NCI-H524 treated with DMSO at 0.1 percent for 48 hours (cell line): ENCODE results near the gene TUT1.
A peak's percentile ranks its signal among the peaks of the same experiment; 100 is the strongest.
"Not testable (repeated sequence)": the region's sequence is repeated elsewhere in the genome, so short reads cannot be mapped to it uniquely, and the experiment has no call there.

Experiments
- DNase-seq: peaks from one replicate; lab custom pipeline; 2025; lab: John Stamatoyannopoulos, UW

The TUT1 gene

GRCh38 chr11:62605467-62605866, 14.1 kb upstream of the TUT1 start:
- no peak for DNase-seq

GRCh38 chr11:62604460-62605120, 13.3 kb upstream of the TUT1 start:
- no peak for DNase-seq

GRCh38 chr11:62603776-62604299, 12.5 kb upstream of the TUT1 start:
- no peak for DNase-seq

GRCh38 chr11:62603072-62603408, 11.7 kb upstream of the TUT1 start:
- DNase-seq = no peak

GRCh38 chr11:62602141-62603071, 11.1 kb upstream of the TUT1 start:
- DNase-seq = no peak

GRCh38 chr11:62601372-62602140, 10.2 kb upstream of the TUT1 start, which contains the start of gene MTA2:
TSS of gene MTA2 (minus strand) at chr11:62601865. CDS start at chr11:62601450, 415 bp downstream.
- DNase-seq = peak; percentile 72

GRCh38 chr11:62601122-62601371, 9.7 kb upstream of the TUT1 start:
- no peak for DNase-seq

- DNase-seq = no peak
Observed at GRCh38 chr11:62600367-62601121, 9.2 kb upstream of the TUT1 start.

DNA sequence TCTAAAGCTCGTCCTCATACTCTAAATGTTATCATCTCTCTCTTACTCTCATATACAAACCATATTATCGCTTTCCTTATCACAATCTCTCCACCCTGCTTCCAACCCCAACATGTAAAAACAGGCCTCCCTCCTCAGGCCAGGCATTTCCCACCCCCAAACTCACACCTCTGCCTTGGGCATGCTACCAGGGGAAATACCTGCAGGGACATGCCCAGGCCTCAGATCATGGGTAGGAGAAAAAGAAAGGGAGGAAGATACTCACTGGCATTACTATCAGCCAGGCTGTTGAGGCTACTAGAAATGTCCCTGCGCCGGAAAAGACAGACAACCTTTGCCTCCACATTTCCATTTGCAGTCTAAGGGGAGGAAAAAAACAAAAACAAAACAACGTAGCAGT, 8.6 kb upstream of the TUT1 start:
- DNase-seq = no peak

DNA sequence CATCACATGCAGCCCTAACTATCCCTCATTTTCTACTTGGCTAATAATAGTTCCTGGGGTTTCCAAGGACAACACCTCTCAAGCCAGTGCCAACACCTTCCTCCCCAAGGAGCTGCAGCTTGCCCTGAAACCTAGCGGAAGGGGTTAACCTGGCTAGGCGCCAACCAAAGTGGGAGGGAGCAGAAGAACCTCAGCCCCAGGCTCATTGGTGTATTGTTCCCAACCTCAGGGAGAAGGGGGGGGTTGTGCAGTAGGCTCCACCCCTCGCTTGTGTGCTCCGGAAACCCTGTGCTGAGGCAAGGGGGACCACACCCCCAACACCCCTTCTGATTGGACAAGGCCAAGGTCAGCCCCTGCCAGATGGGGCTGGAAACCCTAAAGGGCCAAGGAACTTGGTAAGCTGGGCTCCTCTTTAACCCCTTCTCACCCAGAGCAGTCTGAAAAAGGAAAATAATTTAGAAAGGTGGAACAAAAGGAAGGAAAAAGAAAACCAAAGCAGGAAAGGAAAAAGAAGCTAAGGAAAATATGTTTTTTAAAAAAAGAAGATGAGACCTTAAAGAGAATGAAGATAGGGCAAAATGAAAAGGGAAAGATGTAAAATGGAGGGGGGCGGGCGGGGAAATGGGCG, 7.9 kb upstream of the TUT1 start:
- peak; percentile 64 for DNase-seq

DNA sequence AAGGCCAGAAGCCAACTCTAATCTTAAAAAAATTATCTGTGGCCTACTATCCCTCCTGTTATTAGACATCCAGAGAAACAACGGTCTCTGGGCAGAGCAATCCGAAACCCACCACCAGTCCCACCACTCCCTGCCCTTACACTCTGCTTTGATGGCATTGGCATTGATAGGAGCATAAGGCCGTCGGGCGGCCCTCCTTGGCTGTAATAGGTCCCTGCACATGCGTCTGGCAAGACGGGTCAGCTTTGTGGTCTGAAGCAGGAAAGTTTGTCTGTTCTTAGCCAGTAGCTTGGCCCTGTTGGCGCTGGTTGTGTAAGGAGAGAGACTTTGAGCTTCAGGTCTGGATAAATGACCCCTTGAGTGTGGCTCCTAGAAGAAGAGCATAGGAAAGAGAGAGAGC, 3.8 kb upstream of the TUT1 start:
- DNase-seq = no peak

DNA sequence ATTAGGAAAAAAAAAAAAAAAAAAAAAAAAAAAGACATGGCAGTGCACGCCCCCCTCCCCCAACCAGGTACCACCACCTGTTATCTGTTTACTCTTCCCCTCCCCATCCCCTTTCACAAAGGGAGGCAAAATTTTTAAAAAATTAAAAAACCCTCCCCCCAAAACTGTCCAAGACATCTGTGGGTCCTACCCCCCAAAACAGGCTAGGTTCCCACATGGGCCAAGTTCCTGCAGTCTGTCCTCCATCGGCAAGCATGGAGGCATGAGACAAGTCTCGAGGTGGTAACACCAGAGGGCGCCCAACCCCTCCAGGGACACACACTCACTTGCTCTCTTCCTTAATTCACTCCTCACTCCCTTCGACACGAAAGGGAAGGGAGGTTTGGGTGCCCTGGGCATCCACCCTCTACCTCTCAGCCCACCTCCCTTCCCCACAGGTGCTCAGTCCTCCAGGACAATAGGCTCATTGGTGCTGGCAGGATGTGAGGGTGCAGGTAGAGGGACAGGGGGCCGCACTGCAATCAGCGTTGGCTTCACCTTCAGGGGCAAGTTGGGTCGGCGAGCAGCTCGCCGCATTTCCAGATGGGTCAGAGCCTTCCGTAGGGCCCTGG, 2.2 kb upstream of the TUT1 start:
- DNase-seq = no peak

DNA sequence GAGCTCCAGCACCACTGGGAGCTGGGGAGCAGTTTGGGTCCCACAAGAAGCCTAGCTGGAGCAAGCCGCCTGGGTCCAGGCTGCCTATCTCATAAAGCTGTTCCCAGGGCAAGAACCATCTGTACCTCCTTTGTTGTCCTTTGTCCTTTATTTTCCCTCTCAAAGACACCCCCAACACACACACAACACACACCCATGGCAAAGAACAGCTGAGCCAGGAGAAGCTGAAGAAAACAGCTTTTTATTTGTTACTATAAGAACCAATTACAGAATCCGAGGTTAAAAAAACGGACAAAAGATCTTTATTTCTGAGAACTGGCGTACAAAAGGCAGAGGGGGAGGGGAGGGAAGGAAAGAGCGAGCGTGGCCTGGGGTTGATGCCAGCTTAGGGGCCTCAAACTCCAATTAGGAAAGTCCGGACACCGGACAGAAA, 1.7 kb upstream of the TUT1 start:
- DNase-seq = no peak

GRCh38 chr11:62592146-62592815, 958 bp upstream of the TUT1 start:
- no peak for DNase-seq

DNA sequence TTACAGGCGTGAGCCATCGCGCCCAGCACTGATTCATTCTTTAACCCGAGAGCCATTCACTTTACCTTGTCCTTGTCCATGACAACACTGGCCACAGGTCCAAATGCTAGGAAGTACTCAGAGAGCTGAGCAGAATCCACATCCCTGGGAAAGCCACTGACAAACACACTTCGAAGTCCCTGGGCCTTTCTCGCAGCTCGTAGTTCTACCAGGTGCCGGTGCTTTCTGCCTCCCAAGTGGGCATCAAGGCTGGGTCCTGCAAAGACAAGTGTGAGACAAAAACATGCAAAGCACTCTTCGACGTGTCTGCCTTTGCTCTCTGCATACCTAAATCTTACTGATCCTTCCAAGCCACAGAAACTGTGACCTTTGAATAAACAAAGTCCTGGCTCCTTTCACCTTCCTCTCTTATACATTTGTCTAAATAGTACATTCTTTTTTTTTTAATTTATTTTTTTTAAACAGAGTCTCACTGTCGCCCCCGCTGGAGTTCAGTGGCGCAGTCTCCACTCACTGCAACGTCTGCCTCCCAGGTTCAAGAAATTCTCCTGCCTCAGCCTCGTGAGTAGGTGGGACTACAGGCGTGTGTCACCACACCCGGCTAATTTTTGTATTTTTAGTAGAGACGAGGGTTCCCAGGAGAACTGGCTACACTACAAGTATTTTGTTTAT, 2.2 kb downstream of the TUT1 start:
- no peak for DNase-seq

GRCh38 chr11:62585356-62585755, 6.0 kb downstream of the TUT1 start:
- DNase-seq = not testable (repeated sequence)

- DNase-seq = not testable (repeated sequence)
Observed at GRCh38 chr11:62581735-62582134, 9.6 kb downstream of the TUT1 start.

- no peak for DNase-seq
Observed at GRCh38 chr11:62580959-62581715, 10.2 kb downstream of the TUT1 start.

DNA sequence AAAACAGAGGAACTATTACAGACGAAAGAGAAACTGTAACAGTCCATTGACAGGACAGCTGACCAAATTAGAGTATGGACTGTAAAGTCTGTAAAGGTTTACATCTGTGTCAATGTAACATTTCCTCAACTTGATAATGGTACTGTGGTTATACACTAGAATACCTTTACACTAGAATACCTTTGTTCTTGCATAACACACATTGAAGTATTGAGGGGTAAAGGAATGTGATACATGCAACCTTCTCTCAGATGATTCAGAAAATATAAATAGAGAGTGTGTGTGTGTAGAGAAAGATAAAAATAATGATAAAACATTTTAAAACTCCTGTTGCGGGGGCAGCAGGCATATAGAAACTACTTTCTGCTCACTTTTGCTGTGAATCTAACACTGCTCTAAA, 12.1 kb downstream of the TUT1 start:
- no peak for DNase-seq
